SK-N-SH treated with all-trans-retinoic acid at 6 μM for 48 hours (cell line): ENCODE results near the gene MYO7A.

Source experiments
- ATAC-seq: fragments of 200-7000 bp; cut with Tn5 transposase; 3 replicates; pipeline ENCODE4 v1.9.1; 2020; ENCODE audit warnings: mild to moderate bottlenecking, moderate library complexity
- ARNTL ChIP-seq: fragments of 450-650 bp; formaldehyde crosslinking; IDR thresholded peaks from 2 replicates; pipeline ENCODE4 v1.5.0; 2020; ENCODE audit warnings: low read depth, mild to moderate bottlenecking, moderate library complexity, borderline replicate concordance
- BACH2 ChIP-seq: fragments of 250-450 bp; sonication (Bioruptor Pico); IDR thresholded peaks from 2 replicates; pipeline ENCODE4 v1.9.0; 2021; ENCODE audit warnings: mild to moderate bottlenecking, borderline replicate concordance
- CREB5 ChIP-seq: fragments of 250-450 bp; sonication (Bioruptor Pico); IDR thresholded peaks from 2 replicates; pipeline ENCODE4 v1.5.1; 2020; ENCODE audit warnings: low read depth, mild to moderate bottlenecking, moderate library complexity
- CSDC2 ChIP-seq: fragments of 250-450 bp; sonication (Bioruptor Pico); IDR thresholded peaks from 2 replicates; pipeline ENCODE4 v1.5.0; 2020; ENCODE audit warnings: mild to moderate bottlenecking, moderate library complexity
- ESRRG ChIP-seq: fragments of 250-450 bp; sonication (Bioruptor Pico); IDR thresholded peaks from 2 replicates; pipeline ENCODE4 v1.6.1; 2021; ENCODE audit warnings: mild to moderate bottlenecking
- GLIS3 ChIP-seq: fragments of 250-450 bp; sonication (Bioruptor Pico); IDR thresholded peaks from 2 replicates; pipeline ENCODE4 v1.5.0; 2020; ENCODE audit warnings: mild to moderate bottlenecking, moderate library complexity
- OSR1 ChIP-seq: fragments of 250-450 bp; sonication (Bioruptor Pico); IDR thresholded peaks from 2 replicates; pipeline ENCODE4 v1.8.0; 2022; ENCODE audit warnings: moderate library complexity, mild to moderate bottlenecking, inconsistent platforms
- PATZ1 ChIP-seq: fragments of 250-450 bp; sonication (Bioruptor Pico); IDR thresholded peaks from 2 replicates; pipeline ENCODE4 v1.8.0; 2020; ENCODE audit warnings: mild to moderate bottlenecking, moderate library complexity, borderline replicate concordance
- POU6F1 ChIP-seq: fragments of 250-450 bp; sonication (Bioruptor Pico); IDR thresholded peaks from 2 replicates; pipeline ENCODE4 v1.8.0; 2021; ENCODE audit warnings: low read depth, mild to moderate bottlenecking, moderate library complexity, borderline replicate concordance
- PPARA ChIP-seq: fragments of 250-450 bp; sonication (Bioruptor Pico); IDR thresholded peaks from 2 replicates; pipeline ENCODE4 v1.5.0; 2020; ENCODE audit warnings: mild to moderate bottlenecking, borderline replicate concordance
- RARB ChIP-seq: fragments of 250-450 bp; sonication (Bioruptor Pico); IDR thresholded peaks from 2 replicates; pipeline ENCODE4 v1.8.0; 2021; ENCODE audit warnings: mild to moderate bottlenecking, moderate library complexity
- SNAI2 ChIP-seq: fragments of 250-450 bp; sonication (Bioruptor Pico); IDR thresholded peaks from 2 replicates; pipeline ENCODE4 v1.5.0; 2020; ENCODE audit warnings: mild to moderate bottlenecking, moderate library complexity
- TOX ChIP-seq: fragments of 250-450 bp; sonication (Bioruptor Pico); IDR thresholded peaks from 2 replicates; pipeline ENCODE4 v1.8.0; 2021; ENCODE audit warnings: mild to moderate bottlenecking, moderate library complexity, borderline replicate concordance
- TSHZ2 ChIP-seq: fragments of 250-450 bp; sonication (Bioruptor Pico); IDR thresholded peaks from 2 replicates; pipeline ENCODE4 v1.5.0; 2020; ENCODE audit warnings: mild to moderate bottlenecking, moderate library complexity
- ZC3H10 ChIP-seq: fragments of 250-450 bp; sonication (Bioruptor Pico); IDR thresholded peaks from 2 replicates; pipeline ENCODE4 v1.5.1; 2021; ENCODE audit warnings: mild to moderate bottlenecking, moderate library complexity
- ZFP3 ChIP-seq: fragments of 250-450 bp; sonication (Bioruptor Pico); IDR thresholded peaks from 2 replicates; pipeline ENCODE4 v1.5.0; 2020; ENCODE audit warnings: mild to moderate bottlenecking, moderate library complexity
- ZFP30 ChIP-seq: fragments of 450-650 bp; formaldehyde crosslinking; IDR thresholded peaks from 2 replicates; pipeline ENCODE4 v1.5.0; 2022; ENCODE audit warnings: mild to moderate bottlenecking, moderate library complexity
- ZNF565 ChIP-seq: fragments of 450-650 bp; formaldehyde crosslinking; conservative IDR thresholded peaks from 2 replicates; pipeline ENCODE4 v1.5.0; 2020; ENCODE audit warnings: low read depth, mild to moderate bottlenecking, moderate library complexity
- ZNF8 ChIP-seq: fragments of 450-650 bp; formaldehyde crosslinking; IDR thresholded peaks from 2 replicates; pipeline ENCODE4 v1.5.0; 2020; ENCODE audit warnings: mild to moderate bottlenecking, moderate library complexity

The MYO7A gene

GRCh38 chr11:77122576-77123212, 5.4 kb upstream of the MYO7A start:
- no peak for ATAC-seq
- TF ChIP-seq TOX, result no peak
- no peak for TF ChIP-seq ZC3H10 (CRISPR knock-in tag)
- no peak for TF ChIP-seq ESRRG (CRISPR knock-in tag)
- TF ChIP-seq CSDC2 (CRISPR knock-in tag), result no peak
- no peak for TF ChIP-seq TSHZ2 (CRISPR knock-in tag)
- no peak for TF ChIP-seq CREB5 (CRISPR knock-in tag)
- TF ChIP-seq RARB, result no peak
- no peak for TF ChIP-seq ZFP3 (CRISPR knock-in tag)
- no peak for TF ChIP-seq ZNF565 (CRISPR knock-in tag)
- no peak for TF ChIP-seq SNAI2 (CRISPR knock-in tag)
- no peak for TF ChIP-seq PPARA (CRISPR knock-in tag)
- no peak for TF ChIP-seq BACH2
- TF ChIP-seq POU6F1 (CRISPR knock-in tag), result no peak
- no peak for TF ChIP-seq ZNF8 (CRISPR knock-in tag)
- no peak for TF ChIP-seq ZFP30
- TF ChIP-seq, all 23 proteins: peak for 0

GRCh38 chr11:77123591-77123990, 4.5 kb upstream of the MYO7A start:
- TF ChIP-seq CREB5 (CRISPR knock-in tag) (no peak), BACH2 (no peak), OSR1 (CRISPR knock-in tag) (no peak), PATZ1 (CRISPR knock-in tag) (no peak), POU6F1 (CRISPR knock-in tag) (no peak), SNAI2 (CRISPR knock-in tag) (no peak), GLIS3 (CRISPR knock-in tag) (no peak), ESRRG (CRISPR knock-in tag) (no peak), RARB (no peak), ZFP3 (CRISPR knock-in tag) (no peak), PPARA (CRISPR knock-in tag) (no peak)
- no peak for ATAC-seq

GRCh38 chr11:77124041-77124440, 4.0 kb upstream of the MYO7A start:
- no peak for TF ChIP-seq ARNTL (CRISPR knock-in tag)
- ATAC-seq, result no peak
